Stimulated activated CD8-positive, alpha-beta memory T cell treated with anti-CD3 and anti-CD28 coated beads, Interleukin-7, amount 100 ng/mL, for 48 hours (primary cell): ENCODE measurements around the gene DPF3.

ENCODE experiments used
- DNase-seq, 2 donors: peaks; one replicate each; pipeline ENCODE4 v3.0.0-alpha.2; 2020; ENCODE audit warnings: low read depth in 1 of 2; ENCODE audit errors: extremely low read depth in 1 of 2

The DPF3 gene

DNA sequence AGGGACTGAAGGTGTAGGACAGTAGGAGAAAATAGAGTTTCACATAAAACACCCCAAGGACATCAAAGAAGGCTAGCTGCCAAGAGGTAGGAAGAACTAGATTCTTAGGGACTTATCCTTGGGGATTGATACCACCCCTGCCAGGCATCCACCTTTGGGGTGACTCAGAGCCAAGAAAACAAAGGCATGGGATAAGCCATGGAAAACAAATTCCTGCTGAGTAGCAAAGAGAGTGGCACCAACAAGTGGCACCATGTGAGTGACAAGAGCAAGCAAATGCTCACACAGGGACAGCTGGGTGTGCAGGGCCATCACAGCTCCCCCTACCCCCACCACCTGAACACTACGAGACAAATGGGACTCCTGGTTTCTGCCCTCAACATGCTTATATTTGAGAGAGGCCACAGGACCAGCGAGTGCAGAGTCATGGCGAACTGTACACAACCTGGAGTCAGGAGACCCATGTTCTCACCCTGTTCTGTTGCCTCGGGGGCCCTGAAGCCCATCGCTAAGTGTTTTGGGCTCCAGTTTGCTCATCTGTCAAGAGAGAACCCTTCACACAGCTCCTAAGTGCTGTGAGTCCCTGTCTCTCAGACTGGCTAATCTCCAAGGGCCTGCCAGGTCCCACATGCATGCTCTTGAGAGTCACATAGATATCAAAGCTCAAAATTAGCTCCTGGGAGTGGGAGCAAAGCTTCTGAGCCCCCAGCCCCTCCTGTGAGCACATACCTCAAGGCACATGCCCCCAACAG is 91.9 kb downstream of the DPF3 start:
- DNase-seq = no peak

GRCh38 chr14:72801381-72801812 is 92.5 kb downstream of the DPF3 start:
- DNase-seq = no peak

DNA sequence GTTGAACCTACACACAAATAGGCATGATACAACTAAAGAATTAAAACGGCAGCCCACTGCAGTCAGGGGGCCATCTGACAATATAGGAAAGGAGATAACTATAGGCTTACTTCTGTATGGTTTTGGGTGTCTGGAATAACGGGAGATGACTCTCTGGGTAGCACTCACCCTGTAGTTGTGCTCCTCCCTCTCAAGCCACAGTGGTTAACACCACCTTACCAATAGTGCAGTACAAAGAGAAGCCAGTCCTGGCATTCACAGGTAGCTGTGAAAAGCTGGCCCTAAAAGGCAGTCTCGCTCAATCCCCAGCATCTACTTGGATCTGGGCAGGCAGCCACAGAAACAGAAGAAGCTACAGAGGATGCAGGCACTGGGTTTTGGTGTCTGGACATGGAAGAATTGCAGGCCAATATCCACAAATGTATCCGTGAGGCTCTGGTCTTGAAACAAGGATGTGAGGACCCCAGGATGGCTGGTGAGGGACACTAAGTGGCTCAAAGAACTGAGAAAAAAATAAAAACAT is 93.0 kb downstream of the DPF3 start:
- DNase-seq = no peak

DNA sequence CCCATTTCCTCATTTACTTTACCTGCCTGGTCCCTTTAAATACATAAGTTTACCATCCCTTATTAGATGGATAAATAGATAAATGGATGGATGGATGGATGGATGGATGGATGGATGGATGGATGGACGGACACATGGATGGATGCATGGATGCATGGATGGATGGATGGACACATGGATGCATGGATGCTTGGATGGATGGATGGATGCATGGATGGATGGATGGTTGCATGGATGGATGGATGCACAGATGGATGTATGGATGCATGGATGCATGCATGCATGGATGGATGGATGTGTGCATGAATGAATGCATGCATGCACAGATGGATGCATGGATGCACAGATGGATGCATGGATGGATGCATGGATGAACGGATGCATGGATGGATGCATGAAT is 93.6 kb downstream of the DPF3 start:
- no peak for DNase-seq

DNA sequence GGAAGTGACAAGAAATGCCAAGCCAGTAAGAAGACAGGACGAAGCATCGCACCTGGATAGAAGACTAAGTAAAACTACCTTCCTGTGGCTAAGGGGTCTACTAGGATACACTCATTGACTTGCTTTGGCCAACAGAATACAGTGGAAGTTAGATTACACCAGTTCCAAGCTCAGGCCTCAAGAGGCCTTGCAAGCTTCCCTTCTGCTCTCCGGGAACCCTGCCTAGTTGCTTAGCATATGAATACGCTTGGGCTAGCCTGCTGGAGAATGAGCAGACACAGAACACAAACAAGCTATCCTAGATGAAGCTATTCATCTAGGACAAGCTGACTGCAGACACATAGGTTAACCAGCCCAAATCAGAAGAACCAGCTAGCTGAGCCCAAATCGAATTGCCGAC is 97.0 kb downstream of the DPF3 start:
- DNase-seq = no peak

- no peak for DNase-seq
These were observed 100.6 kb downstream of the DPF3 start for GRCh38 chr14:72793156-72793939.

DNA sequence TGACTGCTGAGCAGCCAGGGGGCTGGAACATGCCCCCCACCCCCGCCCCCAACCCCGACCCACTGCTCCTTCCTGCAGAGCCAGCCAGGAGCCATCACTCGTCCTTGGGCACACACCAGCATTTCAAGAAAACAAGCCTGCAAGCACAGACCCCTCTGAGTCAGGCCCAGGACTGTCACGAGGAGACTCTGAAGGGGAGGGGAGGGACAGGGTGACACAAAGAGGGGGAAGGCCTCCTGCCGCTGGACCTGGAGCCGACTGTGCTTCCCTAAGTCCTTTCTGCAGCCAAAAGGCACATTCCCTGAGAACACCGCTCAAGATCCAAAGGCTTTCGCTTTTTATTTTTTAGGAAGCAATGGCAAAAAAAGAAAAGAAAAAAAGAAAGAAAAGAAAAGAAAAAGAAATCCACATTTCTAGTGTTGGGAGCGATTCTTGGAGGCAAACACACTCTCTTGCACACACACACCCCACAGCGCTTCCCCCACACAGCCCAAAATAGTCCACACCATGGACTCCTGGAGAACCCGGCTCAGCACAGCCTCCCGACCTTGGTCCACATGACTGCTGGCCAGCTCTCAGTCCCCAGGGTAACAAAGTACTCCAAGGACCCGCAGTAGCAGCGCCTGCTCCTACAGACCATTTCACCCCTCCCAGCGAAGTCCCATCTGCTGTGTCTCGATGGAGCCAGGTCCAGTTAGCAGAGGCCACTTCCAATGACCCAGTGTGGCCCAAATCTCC is 101.7 kb downstream of the DPF3 start:
- no peak for DNase-seq

GRCh38 chr14:72790887-72791566 is 102.9 kb downstream of the DPF3 start:
- DNase-seq = no peak

- no peak for DNase-seq
These were observed 104.8 kb downstream of the DPF3 start for GRCh38 chr14:72788972-72789728.

DNA sequence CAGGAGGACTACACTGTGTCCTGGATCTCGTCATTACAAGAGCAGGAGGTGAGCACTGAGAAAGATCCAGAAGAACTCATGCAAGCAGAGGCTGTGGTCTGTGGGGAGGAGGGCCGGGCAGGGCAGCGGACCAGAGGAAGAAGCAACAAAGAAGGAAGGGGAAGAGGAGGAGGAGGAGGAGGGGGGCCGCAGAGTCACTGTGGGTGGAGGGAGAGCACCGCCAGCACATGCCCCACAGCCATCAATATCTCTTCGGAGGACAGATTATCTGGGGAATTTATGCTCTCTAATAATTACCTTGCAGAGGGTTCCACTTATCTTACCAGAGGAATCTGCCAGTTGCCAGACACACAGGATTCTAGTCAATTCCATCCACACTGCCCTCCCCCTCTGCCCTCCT is 105.6 kb downstream of the DPF3 start:
- DNase-seq = no peak

DNA sequence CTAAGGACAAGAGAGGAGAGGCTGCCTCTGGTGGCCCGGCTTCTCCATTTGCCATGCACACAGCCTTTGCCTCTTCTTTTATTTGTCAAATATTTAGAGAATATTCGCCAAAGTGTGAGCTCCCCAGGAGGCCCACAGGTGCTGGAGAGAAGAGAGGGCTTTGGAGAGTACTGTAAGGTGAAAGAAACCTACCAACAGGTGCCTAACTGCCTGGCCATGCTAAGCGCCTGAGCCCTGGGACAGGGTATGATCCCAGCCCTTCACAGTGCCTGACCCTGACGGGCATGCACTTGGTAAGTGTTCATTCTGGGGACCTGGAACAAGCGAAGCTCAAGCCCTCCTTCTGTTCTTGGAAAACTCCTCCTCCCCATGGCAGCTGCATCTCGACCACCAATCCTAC is 106.1 kb downstream of the DPF3 start:
- DNase-seq = no peak

GRCh38 chr14:72786378-72787350 is 107.2 kb downstream of the DPF3 start:
- no peak for DNase-seq

GRCh38 chr14:72783741-72784140 is 110.2 kb downstream of the DPF3 start:
- DNase-seq = no peak

- no peak for DNase-seq
These were observed 111.1 kb downstream of the DPF3 start for GRCh38 chr14:72782817-72783216.

GRCh38 chr14:72781561-72782508 is 112.1 kb downstream of the DPF3 start:
- DNase-seq = no peak

- DNase-seq = no peak
These were observed 113.2 kb downstream of the DPF3 start for GRCh38 chr14:72780751-72781150.

- no peak for DNase-seq
These were observed 114.2 kb downstream of the DPF3 start for GRCh38 chr14:72779679-72780078.

GRCh38 chr14:72777636-72778035 is 116.3 kb downstream of the DPF3 start:
- no peak for DNase-seq
